Peyer's patch (tissue), 4 donors: Measurements from ENCODE around the gene MAP2K5.

ENCODE experiments used
- POLR2A ChIP-seq, 2 donors: fragments of 450-650 bp; IDR thresholded peaks; one replicate each; pipeline ENCODE4 v1.5.1; 2017; ENCODE audit warnings: antibody characterized with exemption in 2 of 2, mild to moderate bottlenecking in 2 of 2, moderate library complexity in 2 of 2
- TF ChIP-seq, protein P1 (sequence below), 6 experiments: fragments of 450-650 bp in 4 of 6; fragments of 200-600 bp in 2 of 6; sonication (generic) in 1 of 6; IDR thresholded peaks; one replicate each; pipeline ENCODE4 v1.5.1; 2017 to 2019; ENCODE audit warnings: antibody characterized with exemption in 6 of 6, mild to moderate bottlenecking in 3 of 6, moderate library complexity in 1 of 6

DNA sequence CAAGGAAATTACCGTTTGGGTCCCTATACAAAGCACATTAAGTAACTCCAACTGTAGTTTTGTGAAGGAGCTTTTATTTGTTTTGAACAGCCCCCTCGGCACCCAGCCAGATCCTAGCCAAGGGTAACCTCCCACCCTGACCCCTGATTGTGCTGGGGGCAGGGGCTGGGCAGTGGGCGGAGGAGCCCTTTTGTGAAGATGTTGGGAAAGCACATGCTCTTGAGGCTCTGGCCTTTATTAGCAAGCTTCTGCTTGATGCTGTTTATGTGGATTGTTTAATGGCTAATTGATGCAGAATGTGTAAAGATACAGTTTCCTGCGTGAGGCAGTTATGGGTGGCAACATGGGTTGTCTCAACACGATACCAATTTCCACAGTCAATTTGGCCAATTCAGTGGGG is 136.5 kb downstream of the MAP2K5 start:
- TF ChIP-seq, protein P1, sequence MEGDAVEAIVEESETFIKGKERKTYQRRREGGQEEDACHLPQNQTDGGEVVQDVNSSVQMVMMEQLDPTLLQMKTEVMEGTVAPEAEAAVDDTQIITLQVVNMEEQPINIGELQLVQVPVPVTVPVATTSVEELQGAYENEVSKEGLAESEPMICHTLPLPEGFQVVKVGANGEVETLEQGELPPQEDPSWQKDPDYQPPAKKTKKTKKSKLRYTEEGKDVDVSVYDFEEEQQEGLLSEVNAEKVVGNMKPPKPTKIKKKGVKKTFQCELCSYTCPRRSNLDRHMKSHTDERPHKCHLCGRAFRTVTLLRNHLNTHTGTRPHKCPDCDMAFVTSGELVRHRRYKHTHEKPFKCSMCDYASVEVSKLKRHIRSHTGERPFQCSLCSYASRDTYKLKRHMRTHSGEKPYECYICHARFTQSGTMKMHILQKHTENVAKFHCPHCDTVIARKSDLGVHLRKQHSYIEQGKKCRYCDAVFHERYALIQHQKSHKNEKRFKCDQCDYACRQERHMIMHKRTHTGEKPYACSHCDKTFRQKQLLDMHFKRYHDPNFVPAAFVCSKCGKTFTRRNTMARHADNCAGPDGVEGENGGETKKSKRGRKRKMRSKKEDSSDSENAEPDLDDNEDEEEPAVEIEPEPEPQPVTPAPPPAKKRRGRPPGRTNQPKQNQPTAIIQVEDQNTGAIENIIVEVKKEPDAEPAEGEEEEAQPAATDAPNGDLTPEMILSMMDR (IDR thresholded peaks at IDR 0.05), result no peak
- no peak for TF ChIP-seq POLR2A (IDR thresholded peaks at IDR 0.05)
